22Rv1 (cell line): ENCODE results near the gene OTUB2.

Experiments used
- H3K27ac ChIP-seq: fragments of 450-650 bp; 2 replicates; pipeline ENCODE4 v1.5.1; 2017
- CTCF ChIP-seq: fragments of 450-650 bp; IDR thresholded peaks from 2 replicates; pipeline ENCODE4 v1.5.1; 2017; ENCODE audit warnings: mild to moderate bottlenecking
- ZFX ChIP-seq: fragments of 450-650 bp; IDR thresholded peaks from 2 replicates; pipeline ENCODE4 v1.6.1; 2017; ENCODE audit warnings: antibody characterized with exemption, borderline replicate concordance

OTUB2 gene

GRCh38 chr14:94087891-94088290, 61.8 kb downstream of the OTUB2 start:
- H3K27ac ChIP-seq: no peak overlapping the region
- no peak for TF ChIP-seq ZFX
- TF ChIP-seq CTCF: no peak

GRCh38 chr14:94088516-94088915, 62.4 kb downstream of the OTUB2 start:
- TF ChIP-seq ZFX (no peak), CTCF (no peak)
- no peak overlapping the region for H3K27ac ChIP-seq

GRCh38 chr14:94089479-94089878, 63.3 kb downstream of the OTUB2 start:
- H3K27ac ChIP-seq: no peak overlapping the region
- TF ChIP-seq CTCF (no peak), ZFX (no peak)

GRCh38 chr14:94093418-94093817, 67.3 kb downstream of the OTUB2 start:
- no peak for TF ChIP-seq ZFX
- TF ChIP-seq CTCF: no peak

GRCh38 chr14:94097091-94097490, 71.0 kb downstream of the OTUB2 start:
- TF ChIP-seq CTCF (no peak), ZFX (no peak)

More at GRCh38 chr14:94093418-94093817, 67.3 kb downstream of the OTUB2 start:
- no peak overlapping the region for H3K27ac ChIP-seq

More at GRCh38 chr14:94097091-94097490, 71.0 kb downstream of the OTUB2 start:
- no peak overlapping the region for H3K27ac ChIP-seq
